Esophagus squamous epithelium (tissue), 5 donors: ENCODE measurements around the gene NLGN2. TPM values are rescaled to one million over a fixed set of nuclear protein-coding genes. Genes with fewer than 3 reads are reported as not detected.

Experiments
- DNase-seq: peaks from one replicate; lab custom pipeline; 2025; lab: John Stamatoyannopoulos, UW
- H3K27ac ChIP-seq, 4 donors: fragments of 200-600 bp; sonication (generic); one replicate each; pipeline ENCODE4 v1.5.1; 2016 to 2019; ENCODE audit warnings: mild to moderate bottlenecking in 1 of 4
- H3K27me3 ChIP-seq, 4 donors: fragments of 200-600 bp; sonication (generic); 1 replicate in 3 of 4; 2 replicates in 1 of 4; pipeline versions ENCODE4 v1.5.1 to v1.6.0; 2017 to 2021; ENCODE audit warnings: antibody characterized with exemption in 1 of 4
- H3K36me3 ChIP-seq, 3 donors: fragments of 200-600 bp; sonication (generic); one replicate each; pipeline ENCODE4 v1.5.1; 2016 to 2019
- H3K4me1 ChIP-seq, 3 donors: fragments of 200-600 bp; sonication (generic); one replicate each; pipeline ENCODE4 v1.5.1; 2017 to 2019
- H3K4me3 ChIP-seq, 4 donors: fragments of 200-600 bp; sonication (generic); 1 replicate in 3 of 4; 2 replicates in 1 of 4; pipeline ENCODE4 v1.5.1; 2016 to 2019; ENCODE audit warnings: mild to moderate bottlenecking in 2 of 4, moderate library complexity in 1 of 4
- H3K9me3 ChIP-seq, 3 donors: fragments of 200-600 bp; sonication (generic); one replicate each; pipeline ENCODE4 v1.5.1; 2016 to 2019
- POLR2A ChIP-seq, 4 donors: fragments of 450-650 bp; IDR thresholded peaks; one replicate each; pipeline ENCODE4 v1.6.1; 2017; ENCODE audit warnings: antibody characterized with exemption in 4 of 4, mild to moderate bottlenecking in 4 of 4, moderate library complexity in 3 of 4
- WGBS, 2 donors: methylation state at CpG; one replicate each; pipeline ENCODE4 v1.1.5; 2018; 5-methylcytosine and 5-hydroxymethylcytosine counted together
- intact Hi-C: fragments of 100-400 bp; cut with DNase I; formaldehyde crosslinking; loops from one replicate; pipeline ENCODE4 v1.15.0; 2022
- total RNA-seq, 4 donors: library from RNA; depleted of rRNA; stranded (reverse); fragments of >200 nt; gene quantifications; one replicate each; pipeline ENCODE4 v1.1.0, GENCODE V29; 2016
- TF ChIP-seq, protein P1 (sequence below), 6 experiments: fragments of 450-650 bp in 4 of 6; fragments of 200-600 bp in 2 of 6; sonication (generic) in 2 of 6; IDR thresholded peaks; one replicate each; pipeline ENCODE4 v1.5.1; 2016 to 2019; ENCODE audit warnings: antibody characterized with exemption in 6 of 6, mild to moderate bottlenecking in 4 of 6, moderate library complexity in 4 of 6
- donor health status: DM: yes; HTN: yes; CAD: no.

The NLGN2 gene
- total RNA-seq, 4 donors from 2014 or later, result 1.4 to 5.3 (median 2.0) TPM

- peak in 3 of 4 donors; percentile 90 to 98 (median 97) for TF ChIP-seq POLR2A (IDR thresholded peaks at IDR 0.05)
- TF ChIP-seq, protein P1, sequence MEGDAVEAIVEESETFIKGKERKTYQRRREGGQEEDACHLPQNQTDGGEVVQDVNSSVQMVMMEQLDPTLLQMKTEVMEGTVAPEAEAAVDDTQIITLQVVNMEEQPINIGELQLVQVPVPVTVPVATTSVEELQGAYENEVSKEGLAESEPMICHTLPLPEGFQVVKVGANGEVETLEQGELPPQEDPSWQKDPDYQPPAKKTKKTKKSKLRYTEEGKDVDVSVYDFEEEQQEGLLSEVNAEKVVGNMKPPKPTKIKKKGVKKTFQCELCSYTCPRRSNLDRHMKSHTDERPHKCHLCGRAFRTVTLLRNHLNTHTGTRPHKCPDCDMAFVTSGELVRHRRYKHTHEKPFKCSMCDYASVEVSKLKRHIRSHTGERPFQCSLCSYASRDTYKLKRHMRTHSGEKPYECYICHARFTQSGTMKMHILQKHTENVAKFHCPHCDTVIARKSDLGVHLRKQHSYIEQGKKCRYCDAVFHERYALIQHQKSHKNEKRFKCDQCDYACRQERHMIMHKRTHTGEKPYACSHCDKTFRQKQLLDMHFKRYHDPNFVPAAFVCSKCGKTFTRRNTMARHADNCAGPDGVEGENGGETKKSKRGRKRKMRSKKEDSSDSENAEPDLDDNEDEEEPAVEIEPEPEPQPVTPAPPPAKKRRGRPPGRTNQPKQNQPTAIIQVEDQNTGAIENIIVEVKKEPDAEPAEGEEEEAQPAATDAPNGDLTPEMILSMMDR (IDR thresholded peaks at IDR 0.05), result peak in 2 of 6 experiments; percentile 27 to 29
- peak; percentile 95 for DNase-seq
- H3K9me3 ChIP-seq, result no peaks in the 10 kb centered on the region
- H3K4me1 ChIP-seq, result peaks cover 13 to 42% (median 26%) of the 10 kb centered on the region in 3 donors
- H3K27ac ChIP-seq, result peak within 1 kb of the TSS; percentile 85 to 95 (median 92)
- peaks cover 0 to 9% (median 0%) of the 10 kb centered on the region in 3 donors for H3K36me3 ChIP-seq
- intact Hi-C loops, result no loop called here
- peak within 1 kb of the TSS; percentile 43 to 92 (median 74) for H3K4me3 ChIP-seq
- H3K27me3 ChIP-seq, result peaks cover 0 to 10% (median 0%) of the 10 kb centered on the region in 4 donors
- 1% methylated on average over 12 to 30 of the region's 49 CpGs for WGBS, 2 donors
Observed at GRCh38 chr17:7403977-7404736, 3.5 kb upstream of the NLGN2 start, which contains the start of gene TMEM256. Gene TMEM256, minus strand, starts transcription at chr17:7404097. Its CDS starts 13 bp downstream, at chr17:7404084.

DNA sequence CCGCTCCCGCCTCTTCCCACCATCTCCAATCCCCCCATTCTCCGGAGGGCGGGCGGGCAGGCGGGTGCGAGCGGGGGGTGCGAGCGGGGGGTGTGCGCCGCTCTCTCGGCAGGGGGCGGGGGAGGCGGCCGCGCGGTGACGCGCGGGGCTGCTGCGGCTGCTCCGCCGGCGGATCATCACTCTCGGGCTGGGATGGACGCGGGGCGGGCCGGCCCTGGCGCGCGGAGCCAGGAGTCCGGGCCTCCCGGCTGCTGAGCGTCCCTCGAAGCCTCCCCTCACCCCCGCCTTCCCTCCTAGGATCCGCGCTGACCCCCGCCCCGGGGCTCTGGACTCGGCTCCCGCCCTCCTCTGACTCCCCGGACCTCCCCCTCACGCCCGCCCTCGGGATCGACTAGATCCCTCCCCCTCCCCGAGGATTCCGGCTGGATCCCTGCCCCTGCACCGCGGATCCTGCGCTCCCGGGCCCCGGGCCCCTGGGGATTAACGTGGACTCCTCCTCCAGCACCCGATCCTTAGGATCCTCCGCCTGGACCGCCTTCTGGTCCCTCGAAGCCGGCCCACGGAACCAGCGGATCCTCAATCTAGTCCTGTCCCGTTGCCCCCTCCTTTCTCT, 2.8 kb upstream of the NLGN2 start:
- Histone ChIP-seq H3K27me3 (peaks cover 0 to 10% (median 0%) of the 10 kb centered on the region in 4 donors), H3K4me3 (peak overlapping the region; percentile 43 to 92 (median 74)), H3K36me3 (peaks cover 0 to 16% (median 0%) of the 10 kb centered on the region in 3 donors), H3K4me1 (peaks cover 13 to 42% (median 26%) of the 10 kb centered on the region in 3 donors), H3K9me3 (no peaks in the 10 kb centered on the region), H3K27ac (peak overlapping the region; percentile 85 to 95 (median 92))
- no peak for DNase-seq
- peak in 2 of 4 donors; percentile 63 to 66 for TF ChIP-seq POLR2A (IDR thresholded peaks at IDR 0.05)
- TF ChIP-seq, protein P1 (IDR thresholded peaks at IDR 0.05), result no peak
- WGBS, 2 donors, result no CpG with 5 or more reads among the region's 65 CpGs
- intact Hi-C loops, result no loop called here

- H3K27me3 ChIP-seq, result peaks cover 0 to 10% (median 0%) of the 10 kb centered on the region in 4 donors
- peak overlapping the region; percentile 43 to 92 (median 74) for H3K4me3 ChIP-seq
- H3K36me3 ChIP-seq, result peaks cover 0 to 22% (median 0%) of the 10 kb centered on the region in 3 donors
- no peaks in the 10 kb centered on the region for H3K9me3 ChIP-seq
- TF ChIP-seq POLR2A (IDR thresholded peaks at IDR 0.05), result no peak
- TF ChIP-seq, protein P1 (IDR thresholded peaks at IDR 0.05), result no peak
- no peak for DNase-seq
- H3K27ac ChIP-seq, result peak overlapping the region; percentile 85 to 95 (median 92)
- 24% methylated on average over 13 of the region's 38 CpGs for WGBS, 2 donors
- peaks cover 13 to 42% (median 26%) of the 10 kb centered on the region in 3 donors for H3K4me1 ChIP-seq
- intact Hi-C loops, result no loop called here
Observed at GRCh38 chr17:7405350-7406234, 2.1 kb upstream of the NLGN2 start.

GRCh38 chr17:7406235-7406825, 1.3 kb upstream of the NLGN2 start:
- Histone ChIP-seq H3K27me3 (peaks cover 0 to 10% (median 0%) of the 10 kb centered on the region in 4 donors), H3K27ac (peak overlapping the region in 2 of 4 donors; percentile 90 to 93), H3K9me3 (no peaks in the 10 kb centered on the region), H3K36me3 (peaks cover 0 to 22% (median 0%) of the 10 kb centered on the region in 3 donors), H3K4me1 (peaks cover 13 to 42% (median 26%) of the 10 kb centered on the region in 3 donors), H3K4me3 (peak overlapping the region in 2 of 4 donors; percentile 80 to 92)
- TF ChIP-seq, protein P1 (IDR thresholded peaks at IDR 0.05), result no peak
- TF ChIP-seq POLR2A (IDR thresholded peaks at IDR 0.05), result no peak
- intact Hi-C loops, result no loop called here
- WGBS, 2 donors, result 60 to 64% methylated on average over 3 to 5 of the region's 12 CpGs
- DNase-seq, result no peak
